Measurements from ENCODE around the gene JSRP1. TPM values are rescaled to one million over a fixed set of nuclear protein-coding genes. Genes with fewer than 3 reads are reported as not detected.

The JSRP1 gene
- total RNA-seq, 1 donor from 2014 or later: not detected

- no peaks in the 10 kb centered on the region for H3K27me3 ChIP-seq (ENCODE audit: control insufficient read depth, insufficient read depth, low read length)
- DNase-seq (ENCODE audit: low read depth) (no peak), FAIRE-seq (no peak)
- TF ChIP-seq, protein P1, sequence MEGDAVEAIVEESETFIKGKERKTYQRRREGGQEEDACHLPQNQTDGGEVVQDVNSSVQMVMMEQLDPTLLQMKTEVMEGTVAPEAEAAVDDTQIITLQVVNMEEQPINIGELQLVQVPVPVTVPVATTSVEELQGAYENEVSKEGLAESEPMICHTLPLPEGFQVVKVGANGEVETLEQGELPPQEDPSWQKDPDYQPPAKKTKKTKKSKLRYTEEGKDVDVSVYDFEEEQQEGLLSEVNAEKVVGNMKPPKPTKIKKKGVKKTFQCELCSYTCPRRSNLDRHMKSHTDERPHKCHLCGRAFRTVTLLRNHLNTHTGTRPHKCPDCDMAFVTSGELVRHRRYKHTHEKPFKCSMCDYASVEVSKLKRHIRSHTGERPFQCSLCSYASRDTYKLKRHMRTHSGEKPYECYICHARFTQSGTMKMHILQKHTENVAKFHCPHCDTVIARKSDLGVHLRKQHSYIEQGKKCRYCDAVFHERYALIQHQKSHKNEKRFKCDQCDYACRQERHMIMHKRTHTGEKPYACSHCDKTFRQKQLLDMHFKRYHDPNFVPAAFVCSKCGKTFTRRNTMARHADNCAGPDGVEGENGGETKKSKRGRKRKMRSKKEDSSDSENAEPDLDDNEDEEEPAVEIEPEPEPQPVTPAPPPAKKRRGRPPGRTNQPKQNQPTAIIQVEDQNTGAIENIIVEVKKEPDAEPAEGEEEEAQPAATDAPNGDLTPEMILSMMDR (IDR thresholded peaks at IDR 0.05; ENCODE audit: insufficient read depth, low read length, severe bottlenecking): no peak
- H3K4me3 ChIP-seq (ENCODE audit: low read depth, low read length): no peak overlapping the region
- peaks cover 23% of the 10 kb centered on the region for H3K36me3 ChIP-seq (ENCODE audit: control insufficient read depth, insufficient read depth, low read length)
Measured at GRCh38 chr19:2232286-2233151, 23.7 kb downstream of the JSRP1 start.

- no peak overlapping the region for H3K4me3 ChIP-seq (ENCODE audit: low read depth, low read length)
- TF ChIP-seq, protein P1 (IDR thresholded peaks at IDR 0.05; ENCODE audit: insufficient read depth, low read length, severe bottlenecking): no peak
- no peak for DNase-seq (ENCODE audit: low read depth)
- H3K27me3 ChIP-seq (ENCODE audit: control insufficient read depth, insufficient read depth, low read length): no peaks in the 10 kb centered on the region
- FAIRE-seq: no peak
- H3K36me3 ChIP-seq (ENCODE audit: control insufficient read depth, insufficient read depth, low read length): peaks cover 25% of the 10 kb centered on the region
Measured at GRCh38 chr19:2231621-2232221, 24.5 kb downstream of the JSRP1 start.

DNA sequence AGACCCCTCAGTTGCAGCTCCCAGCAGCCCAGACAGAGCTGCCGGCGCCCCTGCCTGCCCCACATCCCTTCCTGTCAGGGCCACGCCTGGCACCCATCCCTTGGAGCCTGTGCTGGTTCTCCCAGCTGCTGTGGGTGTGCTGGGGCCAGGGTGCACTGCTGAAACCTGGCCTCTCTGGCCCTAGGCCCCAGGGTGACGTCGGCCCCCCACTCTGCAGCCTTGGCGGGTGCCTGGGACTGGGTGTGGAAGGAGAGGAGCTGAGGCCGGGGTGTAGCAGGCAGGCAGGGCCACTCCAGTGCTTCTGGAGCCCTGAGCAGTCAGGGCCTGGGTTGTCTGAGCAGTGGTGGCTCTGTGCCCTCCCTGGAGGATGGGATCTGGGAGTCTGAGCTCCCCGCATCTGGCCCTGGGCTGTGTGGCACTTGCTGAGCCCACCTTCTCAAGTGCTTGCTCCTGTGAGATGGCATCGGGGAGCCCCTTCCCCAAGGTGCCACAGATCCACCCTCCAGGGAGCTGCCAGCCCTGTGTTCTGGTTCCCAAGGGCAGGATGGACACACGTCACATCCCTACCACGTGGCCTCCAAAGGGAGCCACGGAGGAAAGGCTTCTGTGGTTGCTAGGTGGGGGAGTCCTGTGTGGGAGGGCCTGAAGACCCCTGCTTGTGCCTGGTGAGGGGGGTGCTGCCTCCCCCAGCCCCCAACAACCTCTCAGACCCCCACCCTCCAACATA lies 25.2 kb downstream of the JSRP1 start:
- Histone ChIP-seq H3K27me3 (ENCODE audit: control insufficient read depth, insufficient read depth, low read length) (no peaks in the 10 kb centered on the region), H3K36me3 (ENCODE audit: control insufficient read depth, insufficient read depth, low read length) (peaks cover 27% of the 10 kb centered on the region), H3K4me3 (ENCODE audit: low read depth, low read length) (no peak overlapping the region)
- FAIRE-seq (no peak), DNase-seq (ENCODE audit: low read depth) (no peak)
- TF ChIP-seq, protein P1 (IDR thresholded peaks at IDR 0.05; ENCODE audit: insufficient read depth, low read length, severe bottlenecking): no peak

DNA sequence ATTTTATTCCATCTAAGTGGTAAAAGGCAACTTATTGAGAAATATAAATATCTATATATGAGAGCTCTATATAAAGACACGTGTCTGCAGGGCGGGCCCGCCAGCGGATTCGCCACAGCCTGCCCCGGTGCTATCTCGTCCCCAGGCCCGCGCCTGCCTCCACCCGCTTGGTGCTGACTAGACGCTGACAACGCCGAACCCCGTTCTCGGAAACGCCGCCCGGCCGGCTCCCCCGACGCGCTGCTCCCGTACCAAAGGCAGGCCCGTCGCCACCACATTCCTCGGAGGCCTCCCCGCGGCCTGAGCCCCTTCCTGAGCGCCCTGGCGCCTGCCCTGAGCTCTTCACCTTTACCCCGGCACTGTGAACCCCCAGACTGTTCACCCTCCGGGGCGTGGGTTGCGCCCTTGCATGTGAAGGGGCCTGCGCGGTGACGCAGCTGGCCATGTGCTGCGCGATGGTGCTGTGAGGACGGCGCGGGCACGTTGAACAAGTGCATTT lies 26.1 kb downstream of the JSRP1 start:
- FAIRE-seq (no peak), DNase-seq (ENCODE audit: low read depth) (no peak)
- Histone ChIP-seq H3K27me3 (ENCODE audit: control insufficient read depth, insufficient read depth, low read length) (no peaks in the 10 kb centered on the region), H3K4me3 (ENCODE audit: low read depth, low read length) (no peak overlapping the region), H3K36me3 (ENCODE audit: control insufficient read depth, insufficient read depth, low read length) (peaks cover 30% of the 10 kb centered on the region)
- TF ChIP-seq, protein P1 (IDR thresholded peaks at IDR 0.05; ENCODE audit: insufficient read depth, low read length, severe bottlenecking): no peak

DNA sequence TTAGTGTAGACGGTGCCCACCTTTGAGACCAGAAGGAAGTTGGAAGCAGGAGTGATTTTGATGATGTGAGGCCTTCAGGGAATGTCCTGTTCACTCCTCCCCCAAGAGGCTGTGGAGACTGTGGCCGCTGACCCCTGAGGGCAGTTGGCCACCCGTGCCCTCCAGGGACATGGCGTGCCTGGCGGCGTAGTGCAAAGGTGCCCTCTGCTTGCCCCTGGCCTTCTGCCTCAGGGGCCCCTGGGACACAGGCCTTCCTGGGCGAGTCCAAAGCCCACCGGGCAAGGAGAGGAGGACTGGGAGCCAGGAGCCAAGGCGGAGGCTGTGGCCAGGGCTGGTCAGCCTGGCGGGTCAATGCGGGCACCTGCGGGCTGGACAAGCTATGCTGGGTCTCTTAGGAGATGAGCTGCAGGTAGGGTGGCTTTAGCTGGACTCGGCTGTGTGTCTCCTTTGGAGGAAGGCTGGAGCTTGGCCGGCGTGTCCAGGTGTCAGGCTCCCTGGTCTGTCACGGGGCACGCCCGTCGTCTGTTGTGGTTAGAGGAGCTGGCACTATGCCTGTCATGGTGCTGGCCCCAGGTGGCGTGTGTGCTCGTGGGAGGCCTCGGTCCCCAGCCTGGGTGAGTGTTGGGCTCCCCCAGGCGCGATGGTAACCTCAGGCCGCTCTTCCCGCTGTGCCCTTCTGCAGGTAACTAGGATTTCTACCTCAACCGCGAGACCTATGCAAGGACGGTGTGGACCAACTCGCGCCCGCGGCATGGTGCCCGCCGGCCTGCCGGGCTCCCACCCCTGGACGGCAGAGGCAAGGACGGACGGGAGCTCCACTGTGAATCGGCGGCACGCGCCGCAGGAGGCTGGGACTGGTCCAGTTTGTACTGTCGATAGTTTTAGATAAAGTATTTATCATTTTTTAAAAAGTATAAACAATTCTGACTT lies 26.8 kb downstream of the JSRP1 start:
- Histone ChIP-seq H3K4me3 (ENCODE audit: low read depth, low read length) (no peak overlapping the region), H3K27me3 (ENCODE audit: control insufficient read depth, insufficient read depth, low read length) (no peaks in the 10 kb centered on the region), H3K36me3 (ENCODE audit: control insufficient read depth, insufficient read depth, low read length) (peaks cover 32% of the 10 kb centered on the region)
- FAIRE-seq: no peak
- TF ChIP-seq, protein P1 (IDR thresholded peaks at IDR 0.05; ENCODE audit: insufficient read depth, low read length, severe bottlenecking): no peak
- DNase-seq (ENCODE audit: low read depth): no peak

All from bronchial epithelial cell (primary cell).